ENCODE measurements around the gene TXNDC5. TPM values are rescaled to one million over a fixed set of nuclear protein-coding genes. Genes with fewer than 3 reads are reported as not detected.

The TXNDC5 gene
- total RNA-seq, 1 experiment from 2014 or later, result 177 TPM

GRCh38 chr6:7902867-7903266, 7.7 kb downstream of the TXNDC5 start:
- ChIA-PET POLR2A (no interaction called here), CTCF (no interaction called here)
- Histone ChIP-seq H3K4me1 (ENCODE audit: control insufficient read depth, insufficient read depth, low read length) (peaks cover 3% of the 10 kb centered on the region), H3K4me3 (ENCODE audit: low read depth in 2 of 2, low read length in 2 of 2) (no peak overlapping the region), H3K27me3 (ENCODE audit: control insufficient read depth, insufficient read depth, low read length) (no peaks in the 10 kb centered on the region), H3K27ac (ENCODE audit: low read length) (no peak overlapping the region), H3K9me3 (ENCODE audit: control insufficient read depth, insufficient read depth, low read depth, low read length) (no peaks in the 10 kb centered on the region), H3K36me3 (ENCODE audit: control insufficient read depth, insufficient read depth, low read length) (peaks cover 38% of the 10 kb centered on the region)
- intact Hi-C loops (cut with micrococcal nuclease; ENCODE audit: unreplicated experiment) (no loop called here), in situ Hi-C loops (cut with HindIII; ENCODE audit: low pct_unique_long_range_greater_than_20kb, low sequenced_read_pairs) (no loop called here)
- no peak for DNase-seq (ENCODE audit: low read depth, low spot score)
- TF ChIP-seq TCF7L2 (IDR thresholded peaks at IDR 0.05; ENCODE audit: low read depth, low read length) (no peak), POLR2AphosphoS5 (IDR thresholded peaks at IDR 0.05; ENCODE audit: low read depth, low read length) (no peak), SIN3A (IDR thresholded peaks at IDR 0.05; ENCODE audit: borderline replicate concordance, insufficient read depth, low read depth, low read length) (no peak)
- TF ChIP-seq, protein P1, sequence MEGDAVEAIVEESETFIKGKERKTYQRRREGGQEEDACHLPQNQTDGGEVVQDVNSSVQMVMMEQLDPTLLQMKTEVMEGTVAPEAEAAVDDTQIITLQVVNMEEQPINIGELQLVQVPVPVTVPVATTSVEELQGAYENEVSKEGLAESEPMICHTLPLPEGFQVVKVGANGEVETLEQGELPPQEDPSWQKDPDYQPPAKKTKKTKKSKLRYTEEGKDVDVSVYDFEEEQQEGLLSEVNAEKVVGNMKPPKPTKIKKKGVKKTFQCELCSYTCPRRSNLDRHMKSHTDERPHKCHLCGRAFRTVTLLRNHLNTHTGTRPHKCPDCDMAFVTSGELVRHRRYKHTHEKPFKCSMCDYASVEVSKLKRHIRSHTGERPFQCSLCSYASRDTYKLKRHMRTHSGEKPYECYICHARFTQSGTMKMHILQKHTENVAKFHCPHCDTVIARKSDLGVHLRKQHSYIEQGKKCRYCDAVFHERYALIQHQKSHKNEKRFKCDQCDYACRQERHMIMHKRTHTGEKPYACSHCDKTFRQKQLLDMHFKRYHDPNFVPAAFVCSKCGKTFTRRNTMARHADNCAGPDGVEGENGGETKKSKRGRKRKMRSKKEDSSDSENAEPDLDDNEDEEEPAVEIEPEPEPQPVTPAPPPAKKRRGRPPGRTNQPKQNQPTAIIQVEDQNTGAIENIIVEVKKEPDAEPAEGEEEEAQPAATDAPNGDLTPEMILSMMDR (IDR thresholded peaks at IDR 0.05), result no peak
- TF ChIP-seq, protein P2, sequence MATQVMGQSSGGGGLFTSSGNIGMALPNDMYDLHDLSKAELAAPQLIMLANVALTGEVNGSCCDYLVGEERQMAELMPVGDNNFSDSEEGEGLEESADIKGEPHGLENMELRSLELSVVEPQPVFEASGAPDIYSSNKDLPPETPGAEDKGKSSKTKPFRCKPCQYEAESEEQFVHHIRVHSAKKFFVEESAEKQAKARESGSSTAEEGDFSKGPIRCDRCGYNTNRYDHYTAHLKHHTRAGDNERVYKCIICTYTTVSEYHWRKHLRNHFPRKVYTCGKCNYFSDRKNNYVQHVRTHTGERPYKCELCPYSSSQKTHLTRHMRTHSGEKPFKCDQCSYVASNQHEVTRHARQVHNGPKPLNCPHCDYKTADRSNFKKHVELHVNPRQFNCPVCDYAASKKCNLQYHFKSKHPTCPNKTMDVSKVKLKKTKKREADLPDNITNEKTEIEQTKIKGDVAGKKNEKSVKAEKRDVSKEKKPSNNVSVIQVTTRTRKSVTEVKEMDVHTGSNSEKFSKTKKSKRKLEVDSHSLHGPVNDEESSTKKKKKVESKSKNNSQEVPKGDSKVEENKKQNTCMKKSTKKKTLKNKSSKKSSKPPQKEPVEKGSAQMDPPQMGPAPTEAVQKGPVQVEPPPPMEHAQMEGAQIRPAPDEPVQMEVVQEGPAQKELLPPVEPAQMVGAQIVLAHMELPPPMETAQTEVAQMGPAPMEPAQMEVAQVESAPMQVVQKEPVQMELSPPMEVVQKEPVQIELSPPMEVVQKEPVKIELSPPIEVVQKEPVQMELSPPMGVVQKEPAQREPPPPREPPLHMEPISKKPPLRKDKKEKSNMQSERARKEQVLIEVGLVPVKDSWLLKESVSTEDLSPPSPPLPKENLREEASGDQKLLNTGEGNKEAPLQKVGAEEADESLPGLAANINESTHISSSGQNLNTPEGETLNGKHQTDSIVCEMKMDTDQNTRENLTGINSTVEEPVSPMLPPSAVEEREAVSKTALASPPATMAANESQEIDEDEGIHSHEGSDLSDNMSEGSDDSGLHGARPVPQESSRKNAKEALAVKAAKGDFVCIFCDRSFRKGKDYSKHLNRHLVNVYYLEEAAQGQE (IDR thresholded peaks at IDR 0.05; ENCODE audit: insufficient read depth in 1 of 2, low read depth in 2 of 2, low read length in 1 of 2), result no peak
- ATAC-seq, result no peak
- BruUV-seq (replicated peaks), result no TSS peak

DNA sequence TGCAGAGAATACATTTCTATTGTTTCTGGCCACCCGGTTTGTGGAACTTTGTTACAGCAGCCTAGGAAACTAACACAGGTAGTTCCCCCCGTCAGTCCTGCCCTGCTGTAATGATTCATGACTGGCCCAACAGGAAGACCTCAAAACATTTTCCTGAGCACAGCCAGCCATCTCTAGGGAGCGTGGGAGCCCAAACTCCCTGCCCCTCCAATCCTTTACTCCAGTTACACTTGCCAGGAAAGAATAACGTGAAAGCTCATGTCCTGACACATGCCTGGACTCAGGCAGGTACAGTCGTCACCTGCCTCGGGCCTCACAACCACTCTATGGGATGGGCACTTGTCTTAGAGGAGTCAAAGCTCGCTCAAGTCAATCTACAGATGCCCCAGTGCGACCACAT, 8.4 kb downstream of the TXNDC5 start:
- CTCF ChIA-PET, result no interaction called here
- in situ Hi-C loops (cut with HindIII; ENCODE audit: low pct_unique_long_range_greater_than_20kb, low sequenced_read_pairs), result no loop called here
- ATAC-seq, result no peak

More for the DNA sequence above, 8.4 kb downstream of the TXNDC5 start:
- TF ChIP-seq, protein P1 (IDR thresholded peaks at IDR 0.05), result no peak
- TF ChIP-seq, protein P2 (IDR thresholded peaks at IDR 0.05; ENCODE audit: insufficient read depth in 1 of 2, low read depth in 2 of 2, low read length in 1 of 2), result no peak
- TF ChIP-seq POLR2AphosphoS5 (IDR thresholded peaks at IDR 0.05; ENCODE audit: low read depth, low read length), result no peak
- no peak for TF ChIP-seq SIN3A (IDR thresholded peaks at IDR 0.05; ENCODE audit: borderline replicate concordance, insufficient read depth, low read depth, low read length)
- TF ChIP-seq TCF7L2 (IDR thresholded peaks at IDR 0.05; ENCODE audit: low read depth, low read length), result no peak
- no TSS peak for BruUV-seq (replicated peaks)
- POLR2A ChIA-PET, result no interaction called here
- Histone ChIP-seq H3K36me3 (ENCODE audit: control insufficient read depth, insufficient read depth, low read length) (peaks cover 41% of the 10 kb centered on the region), H3K27me3 (ENCODE audit: control insufficient read depth, insufficient read depth, low read length) (no peaks in the 10 kb centered on the region), H3K4me1 (ENCODE audit: control insufficient read depth, insufficient read depth, low read length) (no peaks in the 10 kb centered on the region), H3K27ac (ENCODE audit: low read length) (no peak overlapping the region), H3K9me3 (ENCODE audit: control insufficient read depth, insufficient read depth, low read depth, low read length) (no peaks in the 10 kb centered on the region), H3K4me3 (ENCODE audit: low read depth in 2 of 2, low read length in 2 of 2) (no peak overlapping the region)
- intact Hi-C loops (cut with micrococcal nuclease; ENCODE audit: unreplicated experiment), result no loop called here
- DNase-seq (ENCODE audit: low read depth, low spot score), result no peak
